SHP77 (cell line): ENCODE results near the gene IDUA.

ENCODE experiments used
- DNase-seq, 2 experiments: peaks; one replicate each; lab custom pipeline; 2025; lab: John Stamatoyannopoulos, UW

The IDUA gene

DNA sequence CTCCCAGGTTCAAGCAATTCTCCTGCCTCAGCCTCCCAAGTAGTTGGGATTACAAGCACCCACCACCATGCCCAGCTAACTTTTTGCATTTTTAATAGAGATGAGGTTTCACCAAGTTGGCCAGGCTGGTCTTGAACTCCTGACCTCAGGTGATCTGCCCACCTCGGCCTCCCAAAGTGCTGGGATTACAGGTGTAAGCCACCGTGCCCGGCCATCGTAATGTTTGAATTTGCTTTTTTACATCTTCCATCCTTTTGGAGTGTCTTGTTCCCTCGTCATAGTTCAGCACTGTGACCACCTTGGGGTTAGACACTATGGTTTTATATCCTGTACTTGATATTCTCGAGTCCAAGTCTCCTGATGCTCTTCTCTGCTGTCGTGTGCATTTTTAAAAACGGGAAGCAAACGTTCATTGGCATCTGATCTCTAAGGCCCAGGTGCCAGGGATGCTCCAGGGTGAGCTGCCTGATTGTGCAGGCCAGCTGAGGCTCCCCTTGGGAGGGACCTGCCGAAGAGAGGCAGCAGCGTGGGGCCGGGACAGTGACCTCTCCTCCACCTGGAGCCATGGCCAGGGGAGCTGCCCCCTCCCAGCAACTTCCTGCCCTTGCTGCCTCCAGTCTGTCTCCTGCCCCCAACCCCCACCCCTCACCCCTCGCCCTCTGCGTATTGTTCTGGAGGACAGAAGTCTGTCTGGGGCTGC lies 30.2 kb upstream of the IDUA start:
- no peak for DNase-seq

DNA sequence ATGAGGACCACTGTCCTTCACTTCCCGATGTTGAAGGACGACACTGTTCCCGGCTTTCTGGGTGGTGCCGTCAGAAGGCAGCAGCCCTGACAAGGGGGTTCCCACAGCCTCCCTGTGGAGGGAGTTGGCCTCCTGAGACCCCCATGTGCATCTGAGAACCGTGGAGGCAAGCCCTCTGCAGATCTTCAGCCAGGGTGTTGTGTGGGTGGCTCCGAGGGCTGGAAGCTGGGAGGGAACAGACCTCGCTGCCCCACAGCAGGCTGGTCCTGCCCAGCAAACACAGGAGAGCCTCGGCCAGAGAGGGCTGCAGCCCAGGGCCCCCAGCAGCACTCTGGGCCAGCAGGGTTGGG lies 29.6 kb upstream of the IDUA start:
- no peak for DNase-seq

DNA sequence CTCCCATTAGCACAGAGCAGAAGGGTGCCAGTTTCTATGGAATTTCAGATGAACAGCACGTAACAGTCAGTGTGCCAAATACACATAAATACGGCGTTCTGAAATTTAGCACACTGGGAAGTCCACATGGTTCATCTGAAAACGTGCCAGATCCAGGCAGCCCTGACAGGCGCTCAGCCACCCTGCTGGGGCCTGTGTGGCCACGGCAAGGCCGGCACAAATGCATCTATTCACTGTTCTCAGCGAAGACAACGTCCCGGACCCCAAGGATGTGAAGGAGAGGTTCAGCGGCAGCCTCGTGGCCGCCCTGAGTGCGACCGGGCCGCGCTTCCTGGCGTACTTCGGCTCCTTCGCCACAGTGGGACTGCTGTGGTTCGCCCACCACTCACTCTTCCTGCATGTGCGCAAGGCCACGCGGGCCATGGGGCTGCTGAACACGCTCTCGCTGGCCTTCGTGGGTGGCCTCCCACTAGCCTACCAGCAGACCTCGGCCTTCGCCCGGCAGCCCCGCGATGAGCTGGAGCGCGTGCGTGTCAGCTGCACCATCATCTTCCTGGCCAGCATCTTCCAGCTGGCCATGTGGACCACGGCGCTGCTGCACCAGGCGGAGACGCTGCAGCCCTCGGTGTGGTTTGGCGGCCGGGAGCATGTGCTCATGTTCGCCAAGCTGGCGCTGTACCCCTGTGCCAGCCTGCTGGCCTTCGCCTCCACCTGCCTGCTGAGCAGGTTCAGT lies 29.1 kb upstream of the IDUA start:
- DNase-seq = no peak

DNA sequence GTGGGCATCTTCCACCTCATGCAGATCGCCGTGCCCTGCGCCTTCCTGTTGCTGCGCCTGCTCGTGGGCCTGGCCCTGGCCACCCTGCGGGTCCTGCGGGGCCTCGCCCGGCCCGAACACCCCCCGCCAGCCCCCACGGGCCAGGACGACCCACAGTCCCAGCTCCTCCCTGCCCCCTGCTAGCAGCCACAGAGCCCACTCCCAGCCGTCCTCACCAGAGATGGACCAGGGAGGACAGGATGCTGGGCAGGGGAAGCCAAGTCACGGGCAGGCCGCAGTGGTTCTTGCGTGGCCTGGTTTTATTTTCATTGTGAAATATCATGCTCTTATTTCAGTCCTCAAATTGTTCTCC lies 28.6 kb upstream of the IDUA start:
- no peak for DNase-seq

DNA sequence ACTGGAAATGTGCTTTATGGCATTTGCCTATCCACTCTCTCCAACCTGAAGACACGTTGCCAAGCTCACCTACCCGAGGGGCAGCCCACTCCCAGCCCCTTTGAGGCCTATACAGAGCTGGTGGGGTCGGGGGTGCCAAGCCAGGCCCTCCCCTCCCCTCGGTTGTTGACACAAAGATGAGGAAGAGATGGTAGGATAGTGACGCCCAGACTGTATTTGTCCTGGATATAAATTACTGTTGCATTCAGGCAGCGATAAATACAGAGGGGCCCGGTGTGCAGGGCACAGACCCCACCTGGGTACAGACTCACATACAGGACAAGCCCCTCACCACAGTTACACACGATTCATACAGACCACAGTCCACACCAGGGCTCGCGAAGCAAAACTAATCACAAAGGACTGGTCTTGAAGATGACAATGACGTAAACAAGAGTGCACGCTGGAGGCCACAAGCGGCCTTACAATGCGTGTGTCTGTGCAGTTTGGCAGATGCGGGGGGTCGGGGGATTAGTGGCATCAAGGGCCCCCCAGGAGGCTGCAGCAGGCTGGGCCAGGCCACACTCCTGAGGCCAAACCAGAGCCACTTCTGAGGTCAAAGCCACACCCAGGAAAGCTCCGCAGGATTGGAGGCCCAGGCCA lies 28.0 kb upstream of the IDUA start:
- no peak for DNase-seq

DNA sequence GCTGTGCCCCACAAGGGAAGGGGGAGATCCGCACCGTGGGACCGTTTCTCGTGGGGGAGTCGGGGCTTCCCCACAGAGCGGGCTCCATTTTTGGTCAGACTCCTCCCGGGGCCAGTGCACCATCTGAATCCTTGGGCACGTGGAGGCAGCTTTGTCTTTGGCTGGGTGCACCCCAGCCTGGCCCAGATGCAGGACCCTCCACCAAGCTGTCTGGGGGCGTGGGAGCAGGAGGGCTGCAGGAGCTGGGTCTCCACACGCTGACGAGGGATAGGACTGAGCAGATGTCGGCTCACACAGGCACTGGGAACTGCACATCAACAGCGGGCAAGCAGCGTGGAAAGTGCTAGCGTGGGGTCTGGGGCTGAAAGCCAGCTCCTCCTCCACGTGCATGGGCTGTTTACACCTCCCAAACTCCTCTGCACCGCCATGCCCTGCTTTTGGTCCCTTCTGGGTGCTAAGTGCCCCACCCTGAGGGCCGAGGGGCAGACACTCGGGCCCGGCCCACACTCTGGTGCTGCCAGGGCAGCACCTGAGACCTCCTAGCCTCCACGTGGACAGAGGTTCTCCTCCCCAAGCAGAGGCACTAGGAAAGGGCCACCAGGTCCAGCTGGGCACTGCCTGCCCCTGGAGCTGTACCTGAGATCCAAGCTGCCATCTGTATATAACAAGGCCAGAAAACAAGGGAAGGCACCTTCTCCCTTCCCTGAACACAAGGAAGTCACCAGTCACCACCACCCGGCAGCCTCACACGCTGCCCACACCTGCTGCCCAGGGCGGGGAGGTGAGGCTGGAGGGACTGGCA lies 27.3 kb upstream of the IDUA start:
- DNase-seq = no peak

DNA sequence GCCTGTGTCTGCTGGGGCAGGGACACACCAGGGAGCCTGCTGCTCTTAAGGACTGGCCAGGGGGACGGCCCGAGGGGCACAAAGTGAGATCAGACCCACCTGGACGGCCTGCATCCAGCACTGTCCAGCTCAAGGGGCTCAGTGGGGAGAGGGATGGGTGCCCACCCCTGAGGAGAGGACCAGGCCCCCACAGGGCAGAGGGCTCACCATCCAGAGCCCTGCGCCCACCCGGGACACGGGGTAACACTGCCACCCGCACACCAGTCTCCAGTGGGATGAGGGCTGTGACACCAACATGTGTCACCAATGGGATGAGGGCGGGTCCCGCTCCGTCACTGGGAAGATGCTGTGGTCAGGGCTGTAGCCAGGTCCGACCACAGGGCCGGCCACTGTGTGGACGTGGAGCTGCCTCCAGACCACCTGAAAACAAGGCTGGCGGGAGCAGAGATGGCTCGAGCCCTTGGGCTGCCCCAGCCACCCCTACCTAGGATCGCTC lies 26.7 kb upstream of the IDUA start:
- no peak for DNase-seq

DNA sequence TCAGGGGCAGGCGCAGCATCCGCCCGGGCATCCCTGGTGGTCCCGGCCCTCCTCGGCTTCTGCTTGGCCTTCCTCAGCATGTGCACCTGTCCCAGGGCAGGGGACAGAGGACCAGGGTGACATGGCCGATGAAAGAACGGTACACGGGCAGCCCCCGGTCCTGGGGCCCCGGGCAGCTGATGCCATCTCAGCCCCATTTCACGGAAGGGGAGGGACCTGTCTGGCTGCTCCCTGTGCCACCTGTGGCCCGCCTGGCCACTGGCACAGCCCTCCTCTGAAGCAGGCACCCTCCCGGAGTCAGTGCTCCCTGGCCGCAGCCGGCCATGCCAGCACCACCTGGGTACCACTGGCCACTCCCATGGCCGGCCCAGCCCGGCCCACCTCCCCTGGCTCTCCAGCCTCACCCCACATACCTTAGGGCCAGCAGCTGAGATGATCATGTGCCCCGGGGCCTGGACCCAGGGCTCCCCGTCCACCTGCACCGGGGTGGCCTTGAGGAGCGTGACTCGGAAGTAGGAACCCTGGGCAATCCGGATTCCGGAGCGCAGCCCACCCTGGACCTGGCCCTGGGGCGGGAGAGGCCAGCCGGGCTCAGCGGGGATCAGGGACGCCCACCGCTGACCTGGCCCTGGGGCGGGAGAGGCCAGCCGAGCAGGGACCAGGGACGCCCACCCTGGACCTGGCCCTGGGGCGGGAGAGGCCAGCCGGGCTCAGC lies 26.1 kb upstream of the IDUA start:
- DNase-seq = no peak

DNA sequence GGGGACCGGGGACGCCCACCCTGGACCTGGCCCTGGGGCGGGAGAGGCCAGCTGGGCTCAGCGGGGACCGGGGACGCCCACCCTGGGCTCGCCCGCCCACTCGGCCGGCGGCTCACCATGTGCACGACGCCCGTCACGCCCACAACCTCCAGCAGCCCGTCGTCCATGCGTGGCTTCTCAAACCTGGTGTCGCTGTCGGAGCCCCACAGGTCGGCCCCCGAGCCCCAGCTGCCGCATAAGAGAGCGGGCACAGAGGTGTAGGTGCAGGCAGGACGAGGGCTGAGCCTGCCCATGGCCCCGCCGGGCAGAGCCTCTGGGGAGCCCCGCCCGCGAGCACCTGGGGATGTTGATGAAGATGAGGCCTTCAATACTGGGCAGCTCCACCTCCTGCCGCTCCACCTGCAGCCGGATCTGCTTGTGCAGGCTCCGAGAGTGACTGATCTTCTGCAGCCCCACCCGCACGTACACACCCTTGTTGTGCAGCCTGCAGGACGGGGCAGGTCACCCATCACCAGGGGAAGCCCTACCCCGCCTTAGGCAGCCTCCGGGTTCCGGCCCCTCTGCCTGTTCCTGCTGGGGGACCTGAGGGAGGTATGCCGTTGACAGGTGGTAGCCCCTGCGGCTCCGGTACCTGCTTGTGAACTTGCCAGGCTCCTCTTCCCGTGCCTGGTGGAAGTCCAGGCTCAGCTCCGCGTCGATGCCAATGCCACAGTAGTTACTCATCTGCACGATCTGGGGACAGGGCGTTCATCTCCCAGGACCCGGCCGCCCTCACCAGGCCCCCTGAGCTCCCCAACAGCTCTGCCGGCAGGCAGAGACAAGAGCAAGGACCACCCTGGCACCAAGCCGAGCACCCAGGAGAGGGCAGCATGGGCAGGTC lies 25.3 kb upstream of the IDUA start:
- no peak for DNase-seq

DNA sequence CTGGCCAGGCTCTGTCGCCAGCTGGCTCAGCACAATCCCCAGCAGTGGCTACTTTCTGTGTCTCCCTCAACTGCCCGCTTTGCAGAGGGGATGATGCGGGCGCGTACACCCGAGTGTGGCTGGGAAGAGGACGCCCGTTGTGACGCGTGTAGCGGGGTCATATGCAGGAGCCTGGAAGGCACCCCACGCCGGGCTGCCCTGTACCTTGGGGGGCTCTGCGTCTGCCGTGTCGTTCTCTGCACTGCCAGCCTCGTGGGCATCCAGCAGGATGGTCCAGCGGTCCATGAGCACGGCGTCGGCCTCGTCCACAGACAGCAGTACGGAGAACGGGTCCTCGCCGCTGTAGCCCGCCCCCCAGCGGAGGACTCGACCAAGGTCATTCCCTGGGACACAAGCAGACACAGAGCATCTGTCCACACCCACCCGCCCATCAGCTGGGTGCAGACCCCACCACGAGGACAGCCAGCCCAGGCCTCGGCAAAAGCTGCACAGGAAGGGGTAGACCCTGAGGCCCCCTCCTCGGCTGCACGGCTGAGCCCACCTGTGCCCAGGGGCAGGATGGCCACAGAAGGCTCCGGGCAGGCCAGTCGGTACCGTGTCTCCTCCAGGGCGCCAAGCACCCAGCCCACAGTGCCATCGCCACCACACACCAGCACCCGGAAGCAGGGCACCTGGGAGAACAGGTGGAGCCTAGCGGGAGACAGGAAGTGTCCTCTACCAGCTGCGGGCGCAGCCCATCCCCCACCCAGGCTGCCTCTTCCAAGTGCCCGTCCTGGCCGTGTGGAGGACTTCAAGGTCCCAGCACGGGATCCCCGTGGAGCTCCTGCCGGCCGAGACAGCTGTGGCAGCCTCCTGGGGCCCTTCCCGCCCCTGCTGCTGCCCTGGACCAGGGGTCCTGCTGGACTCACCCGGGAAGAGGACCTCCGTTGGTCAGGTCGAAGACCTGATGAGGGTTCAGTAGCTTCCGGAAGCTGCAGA lies 24.3 kb upstream of the IDUA start:
- DNase-seq = peak; percentile 36 to 42

DNA sequence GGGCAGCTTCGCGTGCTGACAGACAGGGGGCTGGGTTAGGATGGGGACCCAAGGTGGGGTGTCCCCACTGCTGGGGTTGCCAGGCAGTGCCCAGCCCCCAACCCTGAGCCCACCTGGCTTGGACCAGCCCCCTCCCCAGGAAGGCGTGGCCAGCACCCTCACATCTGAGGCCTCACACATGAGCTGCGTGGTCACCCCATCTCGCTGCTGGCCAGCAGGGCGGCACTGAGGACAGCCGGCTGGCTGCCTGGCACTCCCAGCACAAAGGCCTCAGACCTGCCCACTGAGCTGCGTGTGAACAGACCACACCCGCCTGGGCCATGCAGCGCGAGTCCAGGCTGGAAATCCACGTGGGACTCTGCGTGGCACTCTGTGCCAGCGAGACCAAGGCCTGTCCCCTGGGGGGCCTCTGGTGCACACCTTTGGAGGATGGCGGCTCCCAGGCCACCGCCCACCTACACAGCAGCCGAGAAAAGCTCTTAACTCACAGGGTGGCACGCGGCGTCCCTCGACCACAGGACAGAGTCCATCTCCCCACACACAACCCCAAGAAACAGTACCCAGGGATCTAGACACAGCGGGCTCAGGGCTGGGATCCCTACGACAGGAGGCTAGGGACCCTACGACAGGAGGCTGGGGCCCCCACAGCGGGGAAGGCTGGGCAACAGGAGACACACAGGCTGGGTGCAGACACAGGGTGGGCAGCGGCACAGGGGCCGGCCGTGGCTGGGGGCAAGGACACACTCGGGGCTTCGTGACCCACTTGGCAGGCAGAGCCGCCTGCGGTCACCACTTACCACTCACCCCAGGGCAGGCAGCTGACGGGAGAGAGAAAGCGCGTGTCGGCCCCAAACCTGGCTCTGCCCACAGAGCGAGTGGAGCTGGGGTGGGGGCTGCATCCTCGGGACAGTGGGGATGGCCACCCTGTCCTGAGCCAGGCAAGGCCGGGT lies 23.3 kb upstream of the IDUA start:
- no peak for DNase-seq

DNA sequence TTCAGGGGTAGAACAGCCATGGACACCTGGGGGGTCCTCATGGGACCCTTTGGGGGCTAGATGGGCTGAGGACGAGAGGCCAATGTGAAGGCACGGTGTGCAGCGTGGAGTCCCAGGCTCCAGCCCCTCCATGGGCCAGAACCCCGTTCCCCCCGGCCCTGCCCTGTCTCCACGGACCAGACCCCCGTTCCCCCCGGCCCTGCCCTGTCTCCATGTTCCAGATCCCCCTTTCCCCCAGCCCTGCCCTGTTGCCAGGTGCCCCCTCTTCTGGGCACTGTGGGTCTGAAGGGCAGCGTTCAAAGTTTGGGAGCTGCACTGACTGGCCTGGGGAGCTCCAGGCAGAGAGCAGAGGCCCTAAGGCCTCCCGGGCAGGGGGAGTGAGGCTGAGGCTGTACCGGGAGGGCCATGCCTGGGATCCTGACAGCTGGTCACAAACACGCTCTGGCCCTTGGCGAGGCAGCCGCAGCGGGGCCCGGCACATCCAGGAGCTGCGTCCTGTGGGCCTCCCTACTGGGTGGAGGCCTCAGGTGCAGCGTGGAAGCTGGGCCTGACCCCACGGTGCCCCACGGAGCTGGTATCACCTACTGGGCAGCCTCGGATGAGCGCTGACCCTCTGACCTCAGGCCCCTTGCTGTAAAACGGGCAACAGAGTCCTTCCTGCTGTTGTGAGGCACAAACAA lies 22.4 kb upstream of the IDUA start:
- no peak for DNase-seq

DNA sequence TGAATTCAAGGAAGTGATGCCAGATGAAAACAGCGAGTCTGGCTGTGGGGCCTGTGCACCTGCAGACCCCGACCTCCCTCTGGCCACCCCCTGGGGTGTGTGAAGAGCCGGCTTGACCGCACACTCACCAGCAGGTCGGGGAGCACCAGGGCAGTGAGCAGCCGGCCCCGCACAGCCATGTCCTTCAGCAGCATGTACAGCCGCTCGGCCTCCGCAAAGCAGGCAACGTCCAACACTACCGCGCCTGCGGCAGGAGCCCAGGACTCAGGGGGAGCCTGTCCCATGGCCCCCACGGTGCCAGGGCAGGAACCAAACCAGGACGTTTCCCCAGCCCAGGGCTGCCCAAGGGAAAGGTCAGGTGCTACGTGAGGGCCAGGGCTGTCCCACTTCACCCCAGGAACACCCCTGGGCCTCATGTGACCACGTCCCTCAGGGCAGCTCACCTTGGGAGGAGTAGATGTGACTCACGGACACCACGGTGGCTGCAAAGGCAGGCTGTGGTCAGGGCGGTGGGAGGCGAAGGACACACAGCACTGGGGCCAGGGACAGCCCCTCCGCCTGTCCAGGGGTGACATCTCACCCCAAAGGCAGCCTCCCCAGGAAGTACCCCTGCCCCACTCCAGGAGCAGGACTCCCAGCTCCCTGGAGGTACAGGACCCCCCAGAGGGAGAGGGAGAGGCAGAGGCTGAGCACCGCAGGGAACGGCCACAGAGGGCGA lies 21.6 kb upstream of the IDUA start:
- no peak for DNase-seq

DNA sequence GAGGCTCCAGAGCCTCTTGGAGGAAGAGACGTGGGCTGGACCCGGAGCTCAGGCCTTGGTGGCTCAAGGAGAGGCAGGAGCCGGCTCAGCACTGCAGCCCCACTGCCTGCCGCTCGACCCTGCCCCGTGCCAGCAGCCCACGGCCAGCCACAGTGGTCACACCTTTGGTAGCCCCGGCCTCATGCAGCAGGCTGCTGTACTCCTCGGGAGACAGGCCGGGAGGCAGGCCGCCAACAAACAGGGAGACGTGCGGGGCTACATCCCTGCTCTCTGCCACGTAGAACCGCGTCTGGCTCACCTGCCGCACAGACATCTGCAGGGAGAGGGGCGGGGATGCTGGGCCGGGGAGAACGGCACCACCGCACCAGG lies 21.1 kb upstream of the IDUA start:
- DNase-seq = no peak

DNA sequence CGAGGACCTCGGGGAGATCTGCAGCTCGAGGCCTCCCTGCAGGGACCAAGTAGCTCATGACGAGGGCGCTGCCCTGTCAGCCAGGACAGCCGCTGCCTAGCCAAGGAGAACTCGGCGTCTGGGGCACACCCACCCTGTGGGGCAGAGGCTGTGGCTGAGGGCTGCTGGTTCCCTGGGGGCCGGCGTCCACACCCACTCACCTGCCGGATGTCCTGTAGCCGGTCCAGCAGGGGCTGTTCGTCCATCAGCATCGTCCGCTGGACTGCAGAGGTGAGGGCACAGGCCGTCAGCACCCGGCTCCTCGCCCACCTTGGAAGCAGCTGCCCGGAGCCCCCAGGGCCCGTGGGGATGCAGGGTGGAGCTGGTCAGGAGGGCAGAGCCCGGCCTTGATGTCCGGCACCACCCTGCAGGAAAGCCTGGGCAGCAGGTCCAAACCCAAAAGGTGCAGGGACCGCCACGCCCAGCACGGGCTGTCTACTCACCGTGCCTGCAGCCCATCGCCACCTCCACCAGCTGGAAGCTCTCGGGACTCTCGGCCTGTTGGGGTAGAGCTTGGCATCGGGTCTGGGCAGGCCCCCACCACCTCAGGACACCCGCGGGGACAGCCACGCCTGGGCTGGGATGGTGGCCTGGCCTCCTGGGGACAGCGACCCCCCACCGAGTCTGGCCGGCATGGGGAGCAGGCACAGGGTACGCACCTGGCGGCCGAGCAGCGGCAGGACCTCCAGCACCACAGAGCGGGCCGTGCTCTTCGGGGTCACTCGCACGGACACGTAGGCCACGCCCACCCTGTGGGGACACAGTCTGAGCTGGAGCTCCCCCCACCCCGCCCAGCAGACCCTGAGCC lies 20.4 kb upstream of the IDUA start:
- no peak for DNase-seq
